ENCODE data around the gene KLF9.

DNA sequence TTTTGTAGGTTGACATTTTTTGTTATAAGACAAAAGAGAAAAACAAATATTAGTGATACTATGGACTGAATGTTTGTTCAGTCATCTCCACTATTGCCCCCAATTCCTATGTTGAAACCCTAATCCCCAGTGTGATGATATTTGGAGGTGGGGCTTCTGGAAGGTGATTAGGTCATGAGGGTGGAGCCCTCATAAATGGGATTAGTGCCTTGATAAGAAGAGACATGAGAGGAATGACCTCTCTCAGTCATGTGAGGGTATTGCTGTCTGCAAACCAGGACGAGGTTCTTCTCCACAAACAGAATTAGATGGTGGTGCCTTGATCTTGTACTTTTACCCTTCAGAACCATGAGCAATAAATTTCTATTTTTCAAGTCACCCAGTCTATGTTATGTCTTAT is 34.5 kb upstream of the KLF9 start:
- TF ChIP-seq CTCF (conservative IDR thresholded peaks at IDR 0.05 in 1 of 2, IDR thresholded peaks at IDR 0.05 in 1 of 2; ENCODE audit: low read depth in 1 of 2, low read length in 2 of 2) (no peak), EZH2 (IDR thresholded peaks at IDR 0.05; ENCODE audit: low read length, missing control alignments) (no peak)

Measured in fibroblast of lung (primary cell).